Measurements from ENCODE around the gene LRRC23. TPM values are rescaled to one million over a fixed set of nuclear protein-coding genes. Genes with fewer than 3 reads are reported as not detected.
A peak's percentile ranks its signal among the peaks of the same experiment; 100 is the strongest.
"Not testable (repeated sequence)": the region's sequence is repeated elsewhere in the genome, so short reads cannot be mapped to it uniquely, and the experiment has no call there.

LRRC23 gene
- total RNA-seq, 1 experiment from 2014 or later, result 3.5 TPM

- peak; percentile 49 for DNase-seq (ENCODE audit: low read depth)
Measured at GRCh38 chr12:6899837-6900519, 4.6 kb upstream of the LRRC23 start.

- no peak for DNase-seq (ENCODE audit: low read depth)
Measured at GRCh38 chr12:6902448-6902847, 2.2 kb upstream of the LRRC23 start.

- peak; percentile 77 for DNase-seq (ENCODE audit: low read depth)
Measured at GRCh38 chr12:6903722-6904121, 900 bp upstream of the LRRC23 start.

- no peak for DNase-seq (ENCODE audit: low read depth)
Measured at GRCh38 chr12:6905414-6906040, 905 bp downstream of the LRRC23 start.

GRCh38 chr12:6908141-6908540 is 3.5 kb downstream of the LRRC23 start:
- DNase-seq (ENCODE audit: low read depth), result not testable (repeated sequence)

GRCh38 chr12:6909421-6910145 is 5.0 kb downstream of the LRRC23 start:
- no peak for DNase-seq (ENCODE audit: low read depth)

GRCh38 chr12:6912164-6912935 is 7.7 kb downstream of the LRRC23 start:
- no peak for DNase-seq (ENCODE audit: low read depth)

GRCh38 chr12:6914246-6914946 is 9.8 kb downstream of the LRRC23 start, which contains the start of gene ENO2:
Gene ENO2 (plus strand): TSS chr12:6914580. CDS start chr12:6915833, 1,253 bp downstream.
- DNase-seq (ENCODE audit: low read depth), result peak; percentile 49

- DNase-seq (ENCODE audit: low read depth), result no peak
Measured at GRCh38 chr12:6914947-6915788, 10.5 kb downstream of the LRRC23 start.

GRCh38 chr12:6915789-6916285 is 11.2 kb downstream of the LRRC23 start:
- DNase-seq (ENCODE audit: low read depth), result no peak

GRCh38 chr12:6916426-6917200 is 12.0 kb downstream of the LRRC23 start:
- no peak for DNase-seq (ENCODE audit: low read depth)

GRCh38 chr12:6917491-6918231 is 13.0 kb downstream of the LRRC23 start:
- peak; percentile 63 for DNase-seq (ENCODE audit: low read depth)

- no peak for DNase-seq (ENCODE audit: low read depth)
Measured at GRCh38 chr12:6919588-6919987, 15.0 kb downstream of the LRRC23 start.

- DNase-seq (ENCODE audit: low read depth), result no peak
Measured at GRCh38 chr12:6921539-6921938, 16.9 kb downstream of the LRRC23 start.

GRCh38 chr12:6921996-6922946 is 17.6 kb downstream of the LRRC23 start:
- no peak for DNase-seq (ENCODE audit: low read depth)

- DNase-seq (ENCODE audit: low read depth), result no peak
Measured at GRCh38 chr12:6923003-6923732, 18.5 kb downstream of the LRRC23 start.

All from HT1080 (cell line).